Islet of Langerhans (tissue), 1 donor: Measurements from ENCODE around the gene AURKA.
A peak's percentile ranks its signal among the peaks of the same experiment; 100 is the strongest.

Experiments
- FAIRE-seq: peaks from one replicate; lab custom pipeline; 2011; peaks lifted over from hg19 to GRCh38; lab: Jason Lieb, UNC

The AURKA gene

DNA sequence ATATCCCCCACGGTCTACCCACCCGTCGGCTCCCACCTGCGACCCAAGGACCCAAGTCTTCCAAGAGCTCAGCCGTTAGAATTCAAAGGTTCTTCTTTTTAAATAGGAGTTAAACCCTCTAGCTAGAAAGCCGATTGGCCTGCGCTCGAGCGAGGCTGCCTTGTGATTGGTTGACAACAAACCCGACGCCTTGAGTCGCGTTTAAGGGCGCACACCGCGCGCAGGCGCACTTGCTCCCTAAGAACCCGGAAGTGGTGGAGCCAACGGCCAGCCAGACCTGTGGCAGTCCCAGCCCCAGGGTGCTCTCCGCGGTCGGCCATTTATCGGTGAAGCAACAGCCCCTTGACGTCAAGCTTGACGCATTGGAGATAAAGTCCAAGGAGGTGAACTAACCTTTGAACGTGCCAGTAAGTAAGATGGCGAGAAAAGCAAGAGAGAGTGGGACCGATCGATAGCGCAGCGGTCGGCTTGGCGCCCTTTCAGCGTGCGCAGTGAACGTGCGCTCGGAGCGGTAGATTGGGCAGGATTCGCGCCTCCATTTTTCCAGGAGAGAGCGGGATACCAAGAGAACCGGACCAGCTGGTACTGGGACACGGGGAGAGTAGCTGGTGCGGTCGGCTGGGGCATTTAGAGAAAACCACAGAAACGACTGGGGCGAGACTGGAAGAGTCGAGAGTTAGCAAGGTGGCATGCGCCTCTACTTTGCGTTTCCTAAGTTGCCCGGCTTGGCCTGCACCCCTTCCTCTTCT, at the start of gene AURKA, which contains the start of gene CSTF1:
Gene AURKA, minus strand, starts transcription at position 84 of the 749 bp plus-strand sequence. CDS start 4,018 bp downstream, outside the sequence.
Gene CSTF1, plus strand, starts transcription at position 514 of the 749 bp plus-strand sequence. CDS start 2,908 bp downstream, outside the sequence.
- FAIRE-seq: peak; percentile 99

DNA sequence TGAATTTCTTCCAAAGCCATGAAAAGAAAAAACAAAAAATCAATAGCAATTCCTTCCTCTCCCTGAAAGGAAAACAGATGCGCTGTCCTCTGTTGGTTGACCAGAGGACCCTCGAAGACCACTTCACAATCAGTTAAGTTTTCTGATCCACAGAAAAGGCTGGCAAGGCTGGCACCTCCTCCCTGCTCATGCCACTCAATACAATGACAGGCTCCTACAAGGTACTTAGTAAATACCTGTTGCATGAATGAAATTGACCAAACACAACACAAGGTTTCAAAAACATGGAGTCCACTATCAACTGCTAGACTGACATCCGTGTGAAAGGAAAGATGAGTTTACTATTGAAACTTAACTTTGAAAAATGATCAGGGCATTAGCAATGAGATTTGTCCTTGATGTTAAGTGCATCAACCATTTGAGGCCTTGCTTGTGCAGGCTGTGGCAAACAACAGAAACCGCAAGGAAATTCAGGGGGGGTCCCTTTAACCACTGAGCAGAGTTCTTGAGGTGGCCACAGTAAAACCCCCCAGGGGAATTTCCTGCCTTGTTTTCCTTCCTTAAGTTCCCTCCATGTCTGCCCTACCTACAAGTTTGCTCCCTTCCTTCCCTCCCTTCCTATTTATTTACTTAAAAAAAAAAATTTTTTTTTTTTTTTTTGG, 48.5 kb upstream of the AURKA start:
- FAIRE-seq: no peak

DNA sequence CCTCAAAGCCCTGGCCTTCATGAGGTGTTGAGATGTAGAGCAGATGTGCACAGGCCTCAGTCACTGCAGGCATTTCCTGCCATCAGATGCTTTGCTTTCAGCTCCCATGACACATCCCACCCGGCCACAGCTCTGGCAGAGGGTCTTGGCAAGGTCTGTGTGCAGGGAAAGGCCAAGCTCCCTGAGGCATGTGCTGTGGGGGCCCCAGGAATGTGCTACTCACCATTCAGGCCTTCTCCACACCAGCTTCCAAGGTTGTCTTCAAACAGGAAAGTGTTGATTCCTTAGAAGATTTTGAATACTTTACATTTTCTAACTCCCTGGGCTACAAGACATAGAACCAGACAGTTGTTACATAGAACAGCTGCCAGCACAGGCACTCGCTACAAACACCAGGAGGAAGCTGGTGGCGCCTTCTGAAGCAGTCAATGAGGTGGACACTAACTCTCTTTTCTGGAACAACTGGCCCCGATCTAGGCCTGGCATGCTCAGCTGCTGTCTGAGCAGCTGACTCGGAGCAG, 47.8 kb upstream of the AURKA start:
- FAIRE-seq: no peak

DNA sequence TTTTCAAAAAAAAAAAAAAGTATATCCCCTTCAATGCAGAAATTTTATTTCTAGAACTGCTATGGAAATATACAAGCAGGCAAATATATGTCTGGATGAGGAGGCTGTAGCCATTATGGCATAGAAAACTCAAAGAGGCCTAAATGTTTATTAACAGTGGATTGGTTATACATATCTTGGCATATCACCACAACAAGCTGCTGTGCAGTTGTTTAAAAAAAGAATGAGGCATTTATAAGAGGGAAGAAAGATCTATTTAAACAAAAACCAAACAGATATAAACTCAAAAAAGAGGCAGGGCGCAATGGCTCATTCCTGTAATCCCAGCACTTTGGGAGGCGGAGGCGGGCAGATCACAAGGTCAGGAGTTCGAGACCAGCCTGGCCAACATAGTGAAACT, 46.3 kb upstream of the AURKA start:
- no peak for FAIRE-seq

DNA sequence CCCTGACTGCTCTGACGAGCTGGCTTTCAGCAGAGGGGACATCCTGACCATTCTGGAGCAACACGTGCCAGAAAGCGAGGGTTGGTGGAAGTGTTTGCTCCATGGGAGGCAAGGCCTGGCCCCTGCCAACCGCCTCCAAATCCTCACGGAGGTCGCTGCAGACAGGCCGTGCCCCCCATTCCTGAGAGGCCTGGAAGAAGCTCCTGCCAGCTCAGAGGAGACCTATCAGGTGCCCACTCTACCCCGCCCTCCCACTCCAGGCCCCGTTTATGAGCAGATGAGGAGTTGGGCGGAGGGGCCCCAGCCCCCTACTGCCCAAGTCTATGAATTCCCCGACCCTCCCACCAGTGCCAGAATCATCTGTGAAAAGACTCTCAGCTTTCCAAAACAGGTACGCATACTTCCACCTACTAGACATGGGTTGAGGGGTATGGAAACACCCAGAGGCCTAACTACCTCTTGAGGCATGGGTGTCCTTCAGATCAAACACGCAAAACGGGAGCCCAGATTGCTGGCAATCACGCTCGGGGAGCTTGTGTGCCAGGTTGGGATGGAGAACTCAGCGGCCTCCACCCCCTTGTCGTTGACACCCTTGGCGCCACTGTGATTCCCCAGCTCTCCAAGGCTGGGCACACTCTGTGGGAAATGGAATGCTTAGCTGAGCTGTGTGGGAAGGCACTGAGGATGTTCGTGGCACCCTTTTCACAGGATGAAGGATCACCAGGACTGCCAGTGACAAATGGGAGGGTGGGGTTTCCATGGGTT, 45.4 kb upstream of the AURKA start:
- FAIRE-seq: no peak

DNA sequence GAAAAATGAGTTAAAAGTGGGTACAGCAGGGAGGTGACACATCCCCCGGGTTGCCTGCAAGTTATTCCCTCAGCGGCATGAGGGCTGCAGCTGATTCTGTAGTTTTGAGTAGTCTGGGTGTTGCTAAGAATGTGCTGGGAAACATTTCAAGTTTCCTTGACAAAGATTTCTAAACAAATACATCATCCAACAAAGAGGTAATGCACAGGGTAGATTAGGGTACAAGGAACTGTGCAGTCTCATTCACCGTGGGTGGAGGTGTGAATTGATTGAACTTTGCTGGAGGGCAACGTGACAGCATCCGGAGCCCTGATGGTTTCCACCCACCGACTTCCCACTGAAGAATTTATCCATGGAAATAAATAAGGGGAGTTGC, 41.9 kb upstream of the AURKA start:
- no peak for FAIRE-seq

DNA sequence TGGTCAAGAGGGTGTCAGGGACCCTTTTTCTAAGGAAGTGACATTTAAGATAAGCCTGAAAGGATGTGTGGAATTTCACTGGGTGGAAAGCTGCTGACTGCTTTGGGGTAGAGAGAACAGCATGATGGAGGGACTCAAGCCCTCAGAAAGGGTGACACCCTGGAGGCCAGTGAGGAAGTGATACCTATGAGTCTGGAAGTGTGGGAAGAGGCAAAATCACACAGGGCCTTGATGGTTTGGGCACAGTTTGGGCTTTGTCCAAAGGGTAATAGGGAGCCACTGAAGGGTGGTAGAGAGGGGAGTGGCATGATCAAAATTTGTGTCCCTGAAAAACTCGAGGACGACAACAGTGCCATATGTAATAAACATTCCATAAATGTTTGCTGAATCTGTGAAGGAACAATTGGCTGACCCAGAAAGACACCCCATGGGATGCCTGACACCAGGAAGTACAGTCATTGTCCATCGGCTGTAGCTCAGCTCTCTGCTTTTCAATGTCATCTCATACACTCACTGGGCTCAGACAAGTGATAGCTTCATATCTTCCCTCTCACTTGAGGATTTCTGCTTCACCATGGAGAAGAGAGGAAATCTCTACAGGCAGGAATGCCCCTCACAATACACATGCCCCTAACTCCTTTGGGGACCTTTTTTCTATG, 41.3 kb upstream of the AURKA start:
- FAIRE-seq: no peak

DNA sequence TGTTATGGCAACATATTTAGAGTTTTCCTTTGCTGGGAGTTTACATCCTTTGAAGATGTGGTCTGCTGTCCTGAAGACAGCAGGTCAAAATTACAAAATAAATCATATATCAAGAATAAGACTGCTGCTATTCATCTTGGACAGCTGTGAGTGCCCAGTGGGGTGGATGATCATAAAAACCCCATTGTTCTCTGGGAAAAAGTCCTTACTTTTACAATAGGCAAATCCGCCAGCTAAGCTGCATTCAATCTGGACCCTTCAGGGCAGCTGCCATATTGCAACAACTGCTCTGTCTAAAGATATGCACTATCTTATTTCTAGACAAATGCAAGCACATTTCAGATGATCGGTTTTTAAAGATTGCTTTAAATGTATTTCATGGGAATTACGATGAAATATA, 39.5 kb upstream of the AURKA start:
- no peak for FAIRE-seq

DNA sequence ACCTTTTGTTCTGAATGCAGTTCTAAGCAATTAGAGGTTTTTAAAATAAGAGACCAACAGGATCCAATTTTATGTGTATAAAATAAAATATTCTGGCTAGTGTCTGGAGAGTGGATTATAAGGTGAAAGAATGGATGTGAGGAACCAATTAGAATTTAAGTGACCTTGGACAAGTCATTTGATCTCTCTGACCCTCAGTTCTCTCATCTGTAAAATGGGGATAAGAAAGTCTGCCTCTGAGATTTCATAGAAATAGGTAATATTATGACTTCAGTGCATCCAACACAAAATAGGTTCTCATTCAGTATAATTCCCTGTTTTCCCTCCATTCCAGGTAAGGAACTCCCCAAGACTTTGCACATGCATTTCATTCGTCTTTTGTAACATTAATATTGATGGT, 38.9 kb upstream of the AURKA start:
- FAIRE-seq: no peak

DNA sequence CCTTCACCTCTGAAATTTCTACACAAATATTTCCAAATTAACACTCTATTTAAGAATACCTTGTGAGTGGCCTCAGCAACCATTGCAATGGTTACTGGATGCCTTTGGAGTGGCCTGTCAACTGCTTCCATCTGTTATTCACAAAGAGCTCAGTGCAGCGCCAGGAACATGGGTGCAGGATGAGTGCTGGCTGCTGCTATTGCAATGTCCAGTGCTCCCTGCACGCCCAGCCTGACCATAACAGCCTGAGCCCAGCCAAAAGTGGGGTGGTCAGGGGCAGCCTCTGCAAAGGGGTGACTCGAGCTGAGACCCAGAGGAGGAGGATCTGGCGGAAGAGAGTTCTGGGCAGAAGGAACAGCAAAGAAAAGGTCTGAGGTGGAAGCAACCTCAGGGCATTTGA, 38.4 kb upstream of the AURKA start:
- no peak for FAIRE-seq

DNA sequence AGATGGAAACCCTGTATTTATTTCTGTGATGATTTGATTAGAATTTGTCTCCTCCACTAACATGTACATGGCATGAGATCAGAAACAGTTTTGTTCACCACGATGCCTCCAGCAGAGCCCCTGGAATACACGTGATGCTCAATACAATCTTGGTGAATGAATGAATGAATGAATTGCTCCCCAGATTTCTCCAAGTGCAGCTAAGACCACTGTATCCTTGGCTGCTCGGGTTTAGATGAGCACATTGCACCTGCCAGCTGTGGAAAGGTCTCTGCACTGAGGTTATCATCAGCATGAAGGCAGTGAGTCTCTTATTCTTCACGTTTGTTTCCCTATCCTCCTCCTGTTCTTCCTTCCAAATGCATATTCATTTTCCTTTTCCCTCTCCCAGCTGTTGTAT, 37.9 kb upstream of the AURKA start:
- FAIRE-seq: no peak

DNA sequence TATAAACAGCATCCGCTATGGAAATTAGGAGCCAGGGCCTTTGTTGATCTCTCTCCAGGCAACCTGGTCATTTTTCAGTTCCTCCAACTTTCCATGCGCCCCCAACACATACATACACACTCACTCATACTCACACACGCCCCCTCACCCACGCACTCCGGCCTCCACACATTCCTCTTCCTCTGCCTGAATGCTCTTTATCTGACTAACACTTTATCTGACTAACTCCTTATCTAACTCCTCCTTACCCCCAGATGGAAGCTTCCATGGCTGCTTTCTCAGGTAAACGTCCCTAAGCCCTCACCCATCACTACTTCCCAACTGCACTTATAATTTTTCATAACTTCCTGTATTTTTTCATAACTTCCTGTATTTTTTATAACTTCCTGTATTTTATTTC, 37.5 kb upstream of the AURKA start:
- no peak for FAIRE-seq

DNA sequence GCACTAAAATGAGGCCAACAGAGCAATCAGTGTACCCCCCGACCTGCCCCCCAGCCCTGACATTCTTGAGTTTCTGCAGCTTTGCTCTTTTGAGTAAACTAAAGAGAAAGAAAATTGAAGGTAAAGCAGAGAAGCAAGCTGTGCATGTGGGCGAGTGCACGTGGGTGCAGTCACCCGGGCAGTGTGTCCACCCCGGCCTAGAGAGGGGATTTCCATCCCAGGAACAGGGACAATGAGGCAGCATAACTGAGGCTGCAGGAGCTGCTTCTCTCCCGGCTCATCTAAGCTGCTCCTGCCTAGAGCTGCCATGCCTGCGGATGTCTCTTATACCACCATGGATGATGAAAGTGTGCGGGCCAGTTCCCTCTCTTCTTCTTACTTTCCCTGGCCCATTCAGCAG, 36.9 kb upstream of the AURKA start:
- no peak for FAIRE-seq

DNA sequence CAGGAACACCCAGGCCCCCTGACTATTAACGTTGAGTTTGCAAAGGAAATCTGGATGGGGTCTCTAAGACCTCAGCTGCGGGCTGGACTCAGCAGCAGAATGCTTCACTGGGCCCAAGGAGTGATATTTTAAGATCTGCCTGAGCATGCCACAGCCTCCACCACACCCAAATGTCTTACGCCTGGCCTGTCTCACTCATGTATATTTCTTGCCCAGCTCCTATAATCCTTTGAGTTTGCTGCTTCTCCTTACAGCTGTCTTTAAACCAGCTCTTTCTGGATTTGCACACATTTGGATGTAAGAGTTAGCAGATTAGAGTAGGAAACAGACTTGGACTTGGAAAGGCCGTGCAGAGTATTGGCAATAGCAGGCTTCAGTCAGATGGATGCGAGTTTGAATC, 36.4 kb upstream of the AURKA start:
- FAIRE-seq: no peak

DNA sequence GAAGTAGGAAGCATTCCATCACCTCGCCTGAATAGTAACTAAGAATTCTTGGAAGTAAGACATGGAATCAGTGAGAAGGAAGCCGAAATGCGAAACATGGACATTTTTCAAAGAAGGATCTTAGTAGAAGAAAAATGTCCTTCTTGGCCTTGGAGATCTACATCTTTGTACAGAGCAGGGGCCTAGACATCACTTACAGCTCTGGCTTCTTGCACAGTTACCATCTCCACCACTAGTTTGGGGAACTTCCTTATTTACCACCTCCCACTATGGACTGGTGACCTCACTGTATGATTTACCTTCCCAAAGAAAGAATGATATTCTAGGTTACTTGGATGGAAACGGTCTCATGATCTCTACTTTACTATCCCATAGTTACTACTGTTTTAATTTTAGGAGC, 35.8 kb upstream of the AURKA start:
- no peak for FAIRE-seq

DNA sequence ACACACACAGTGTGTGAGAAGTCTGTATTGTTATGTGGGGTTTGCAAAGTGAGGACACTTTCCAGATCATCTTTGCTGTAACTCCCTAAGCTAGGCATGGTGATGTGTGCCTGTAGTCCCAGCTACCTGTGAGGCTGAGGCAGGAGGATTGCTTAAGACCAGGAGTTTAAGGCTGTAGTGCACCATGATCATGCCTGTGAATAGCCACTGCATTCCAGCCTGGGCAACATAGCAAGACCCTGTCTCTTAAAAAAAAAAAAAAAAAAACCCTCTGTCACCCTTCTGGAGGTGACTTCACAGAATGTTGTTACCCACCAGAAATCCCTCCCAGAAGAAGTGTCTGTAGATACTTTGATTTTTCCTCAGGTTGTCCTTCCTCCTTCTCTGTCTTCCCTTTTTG, 34.9 kb upstream of the AURKA start:
- no peak for FAIRE-seq

DNA sequence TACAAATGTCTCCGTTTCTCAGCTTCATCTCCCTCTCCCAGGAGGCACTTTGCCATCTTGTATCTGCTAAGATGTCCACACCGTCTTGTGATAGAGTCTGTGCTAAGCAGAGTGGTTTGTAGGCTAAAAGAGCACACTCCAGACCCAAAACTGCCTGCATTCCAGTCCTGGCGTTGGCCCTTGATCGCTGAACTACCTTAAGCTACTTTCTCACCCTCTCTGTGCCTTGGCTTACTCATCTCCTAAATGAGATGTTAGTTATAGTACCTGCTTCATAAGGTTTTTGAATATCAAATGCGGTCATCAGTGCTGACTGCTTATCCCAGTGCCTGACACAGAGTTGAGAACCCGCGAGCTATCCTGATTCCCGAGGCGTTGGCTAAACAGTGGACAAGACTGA, 34.0 kb upstream of the AURKA start:
- FAIRE-seq: no peak

DNA sequence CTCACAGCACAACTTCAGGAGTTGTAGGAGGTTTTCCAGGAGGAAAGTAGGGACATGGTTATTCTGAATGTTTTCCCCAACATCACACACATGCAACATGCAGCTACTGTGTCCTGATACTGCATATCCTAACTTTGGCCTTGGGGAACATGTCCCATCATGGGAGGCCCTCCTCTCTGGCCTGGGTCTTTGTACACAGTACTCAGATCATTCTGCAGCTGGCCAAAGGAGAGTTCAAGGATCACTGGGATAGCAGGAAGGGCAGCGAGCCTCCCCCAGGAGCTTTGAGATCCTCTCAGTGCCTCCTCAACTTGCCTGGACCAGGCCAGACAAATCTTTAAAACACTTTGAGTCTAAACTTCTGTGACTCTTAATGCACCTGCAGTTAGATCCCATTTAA, 32.9 kb upstream of the AURKA start:
- FAIRE-seq: no peak

DNA sequence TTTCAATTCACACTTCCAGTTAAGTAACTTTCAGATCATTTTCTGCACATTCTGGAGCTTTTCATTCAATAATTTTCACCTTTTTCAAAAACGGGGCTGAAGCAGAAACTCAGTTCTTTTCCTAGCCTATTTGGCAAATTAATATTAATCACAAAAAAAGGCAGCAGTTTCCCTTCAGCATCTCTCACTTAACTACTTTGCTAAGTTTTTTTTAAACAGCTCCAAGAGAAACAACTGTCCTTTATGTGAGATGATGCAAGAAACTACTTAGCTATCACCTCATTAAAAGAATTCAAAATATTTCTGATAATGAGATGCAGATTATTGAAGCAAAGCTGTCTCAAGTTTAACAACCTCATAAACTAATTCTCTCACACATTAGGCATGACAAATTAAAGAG, 31.9 kb upstream of the AURKA start:
- FAIRE-seq: no peak

DNA sequence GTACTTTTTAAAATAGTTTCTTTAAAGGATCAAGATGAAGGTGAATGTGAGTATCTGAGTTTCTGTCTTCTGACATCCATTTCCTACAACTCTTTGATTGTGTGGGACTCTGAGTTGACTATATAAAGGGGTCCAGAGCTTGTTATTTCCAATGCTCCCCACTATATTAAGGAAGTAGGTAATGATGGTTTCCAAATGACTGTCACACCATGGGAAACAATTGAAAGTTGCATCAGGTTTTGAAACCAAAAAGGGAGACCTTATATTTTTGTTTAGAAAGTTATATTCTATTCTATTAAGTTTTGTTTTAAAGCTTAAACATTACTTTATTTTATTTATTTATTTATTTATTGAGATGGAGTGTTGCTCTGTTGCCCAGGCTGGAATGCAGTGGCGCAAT, 31.2 kb upstream of the AURKA start:
- no peak for FAIRE-seq

DNA sequence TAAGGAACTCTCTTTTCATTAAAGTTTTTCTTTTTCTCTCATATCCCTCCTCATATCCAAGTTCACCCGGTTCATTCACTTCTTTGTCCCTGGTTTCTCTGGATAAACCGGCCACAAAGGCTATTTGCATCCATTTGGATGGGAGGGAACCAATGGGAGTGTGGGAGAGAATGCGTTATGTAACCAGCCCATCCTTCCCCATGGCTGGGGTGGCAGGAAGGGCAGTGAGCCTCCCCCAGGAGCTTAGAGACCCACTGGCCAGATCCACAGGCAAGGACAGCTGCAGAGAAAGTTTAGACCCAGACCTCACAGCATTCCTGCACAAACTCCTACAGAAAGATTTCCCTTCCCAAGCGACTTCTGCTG, 30.8 kb upstream of the AURKA start:
- no peak for FAIRE-seq

DNA sequence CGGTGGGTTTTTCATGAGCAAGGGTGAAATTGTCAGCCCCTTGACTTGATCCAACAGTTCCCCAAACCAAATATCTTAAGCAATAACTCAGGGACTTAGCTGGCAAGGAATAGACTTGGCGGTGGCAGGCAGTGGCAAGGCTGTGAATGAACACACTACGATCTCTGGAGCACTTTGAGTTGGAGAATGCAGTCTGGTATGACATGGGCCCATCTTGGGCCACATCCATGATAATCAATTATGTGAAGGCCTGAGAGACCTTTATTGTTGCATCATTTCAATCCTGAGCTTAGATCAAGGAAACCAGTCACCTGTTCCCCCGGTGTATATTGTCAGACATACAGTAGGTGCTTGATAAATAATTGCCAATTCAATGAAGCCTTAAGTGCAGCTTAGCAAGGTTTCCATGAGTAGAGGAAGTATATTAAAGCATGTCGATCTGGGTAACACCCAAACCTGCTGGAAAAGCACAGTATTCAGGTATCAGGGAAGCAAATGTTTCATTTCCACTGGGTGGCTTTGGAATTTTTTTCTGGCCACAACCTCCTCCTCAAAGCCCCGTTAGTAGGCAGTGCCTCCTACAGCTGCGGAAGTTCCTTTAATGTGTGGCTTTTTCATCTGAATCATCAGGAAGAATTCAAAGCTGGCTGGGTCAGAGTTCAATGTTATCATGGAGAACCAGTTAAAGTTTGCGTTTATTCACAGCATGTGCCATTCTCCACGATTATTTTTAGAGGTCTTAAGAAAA, 30.2 kb upstream of the AURKA start:
- FAIRE-seq: no peak
